Natural killer cell (primary cell): Measurements from ENCODE around the gene KRTAP21-2. TPM values are rescaled to one million over a fixed set of nuclear protein-coding genes. Genes with fewer than 3 reads are reported as not detected.

Experiments
- ATAC-seq, 3 donors: fragments of 150-1000 bp in 2 of 3; fragments of 200-7000 bp in 1 of 3; cut with Tn5 transposase; 1 replicate in 1 of 3; 2 replicates in 2 of 3; pipeline ENCODE4 v1.10.0; 2021; ENCODE audit warnings: mild to moderate bottlenecking in 2 of 3, moderate library complexity in 2 of 3
- DNase-seq, 2 donors: peaks; one replicate each; pipeline versions ENCODE4 v3.0.0 to v3.0.0-alpha.2; 2013 to 2021; ENCODE audit warnings: mixed read lengths in 1 of 2
- H3K27ac ChIP-seq: one replicate; pipeline ENCODE4 v1.5.1; 2013; ENCODE audit warnings: mild to moderate bottlenecking, low read length
- H3K27me3 ChIP-seq: one replicate; pipeline ENCODE4 v1.6.1; 2013; ENCODE audit warnings: low read length; ENCODE audit not compliant: control insufficient read depth, insufficient read depth
- H3K36me3 ChIP-seq: one replicate; pipeline ENCODE4 v1.6.1; 2013; ENCODE audit warnings: low read length; ENCODE audit not compliant: control insufficient read depth, insufficient read depth
- H3K4me1 ChIP-seq: one replicate; pipeline ENCODE4 v1.6.1; 2013; ENCODE audit warnings: low read length; ENCODE audit not compliant: control insufficient read depth, insufficient read depth
- H3K4me3 ChIP-seq: one replicate; pipeline ENCODE4 v1.5.1; 2013; ENCODE audit warnings: low read length
- H3K9me3 ChIP-seq: one replicate; pipeline ENCODE4 v1.6.1; 2013; ENCODE audit warnings: low read length; ENCODE audit not compliant: control insufficient read depth, insufficient read depth
- H3K27ac Mint-ChIP-seq, 2 donors: one replicate each; pipeline ENCODE4 v1.8.0; 2022; ENCODE audit warnings: mild to moderate bottlenecking in 2 of 2, mixed read lengths in 2 of 2, moderate library complexity in 1 of 2
- H3K27me3 Mint-ChIP-seq, 2 donors: one replicate each; pipeline ENCODE4 v1.8.0; 2022; ENCODE audit warnings: low read depth in 2 of 2, mixed read lengths in 2 of 2
- H3K36me3 Mint-ChIP-seq: one replicate; pipeline ENCODE4 v1.8.0; 2022; ENCODE audit warnings: mixed read lengths
- H3K4me1 Mint-ChIP-seq, 2 donors: one replicate each; pipeline ENCODE4 v1.8.0; 2022; ENCODE audit warnings: mixed read lengths in 2 of 2
- H3K4me3 Mint-ChIP-seq: one replicate; pipeline ENCODE4 v1.8.0; 2022; ENCODE audit warnings: mild to moderate bottlenecking, moderate library complexity, mixed read lengths
- H3K9me3 Mint-ChIP-seq, 2 donors: one replicate each; pipeline ENCODE4 v1.8.0; 2022; ENCODE audit warnings: mixed read lengths in 2 of 2
- CTCF ChIP-seq: fragments of 200-600 bp; IDR thresholded peaks from one replicate; pipeline ENCODE4 v1.8.0; 2022; ENCODE audit warnings: antibody characterized with exemption
- WGBS: methylation state at CpG from one replicate; pipeline ENCODE4 v1.1.7; 2013; ENCODE audit warnings: missing lambda C conversion rate; ENCODE audit not compliant: insufficient coverage; 5-methylcytosine and 5-hydroxymethylcytosine counted together
- intact Hi-C: fragments of 100-400 bp; cut with micrococcal nuclease; formaldehyde crosslinking; loops from one replicate; pipeline ENCODE4 v1.14.2; 2022
- total RNA-seq, 4 donors: library from RNA; stranded (reverse); fragments of 120-200 nt in 1 of 4; gene quantifications; one replicate each; pipeline versions ENCODE4 v1.2.3 to v1.2.4, GENCODE V29; 2013 to 2022

KRTAP21-2 gene
- total RNA-seq, 3 donors from 2014 or later (not counting 1 experiment from before 2014, with no cell fraction given) = not detected

- H3K9me3 Mint-ChIP-seq = peaks cover 9 to 14% of the 10 kb centered on the region in 2 donors
- no peak for DNase-seq
- no peaks in the 10 kb centered on the region for H3K4me1 Mint-ChIP-seq
- H3K4me3 Mint-ChIP-seq = no peak within 1 kb of the TSS
- WGBS = 71% methylated on average over 2 of the region's 3 CpGs
- no peaks in the 10 kb centered on the region for H3K4me1 ChIP-seq
- intact Hi-C loops = no loop called here
- no peaks in the 10 kb centered on the region for H3K36me3 ChIP-seq
- H3K27ac ChIP-seq = no peak within 1 kb of the TSS
- ATAC-seq = no peak
- no peaks in the 10 kb centered on the region for H3K27me3 ChIP-seq
- H3K27ac Mint-ChIP-seq = no peak within 1 kb of the TSS
- no peak within 1 kb of the TSS for H3K4me3 ChIP-seq
- TF ChIP-seq CTCF = no peak
- no peaks in the 10 kb centered on the region for H3K27me3 Mint-ChIP-seq
- H3K36me3 Mint-ChIP-seq = no peaks in the 10 kb centered on the region
- no peaks in the 10 kb centered on the region for H3K9me3 ChIP-seq
Observed at GRCh38 chr21:30718239-30718909, 28.7 kb downstream of the KRTAP21-2 start, which contains the start of gene KRTAP21-3. KRTAP21-3 (minus strand) TSS chr21:30718777; CDS start chr21:30718759, 18 bp downstream.

- DNase-seq (no peak), ATAC-seq (no peak)
- H3K27ac ChIP-seq = no peak overlapping the region
- no CpG with 5 or more reads among the region's 2 CpGs for WGBS
- no peaks in the 10 kb centered on the region for H3K27me3 Mint-ChIP-seq
- no peaks in the 10 kb centered on the region for H3K36me3 ChIP-seq
- no peak for TF ChIP-seq CTCF
- no peaks in the 10 kb centered on the region for H3K36me3 Mint-ChIP-seq
- H3K27me3 ChIP-seq = no peaks in the 10 kb centered on the region
- intact Hi-C loops = no loop called here
- no peak overlapping the region for H3K4me3 Mint-ChIP-seq
- no peak overlapping the region for H3K4me3 ChIP-seq
- no peaks in the 10 kb centered on the region for H3K4me1 ChIP-seq
- H3K9me3 Mint-ChIP-seq = peaks cover 7 to 12% of the 10 kb centered on the region in 2 donors
- H3K9me3 ChIP-seq = no peaks in the 10 kb centered on the region
- no peaks in the 10 kb centered on the region for H3K4me1 Mint-ChIP-seq
- no peak overlapping the region for H3K27ac Mint-ChIP-seq
Observed at GRCh38 chr21:30717105-30717504, 30.0 kb downstream of the KRTAP21-2 start.

GRCh38 chr21:30714946-30715345, 32.1 kb downstream of the KRTAP21-2 start:
- Mint-ChIP-seq H3K27me3 (no peaks in the 10 kb centered on the region), H3K27ac (no peak overlapping the region), H3K36me3 (no peaks in the 10 kb centered on the region), H3K4me3 (no peak overlapping the region), H3K9me3 (peaks cover 11 to 15% of the 10 kb centered on the region in 2 donors), H3K4me1 (no peaks in the 10 kb centered on the region)
- no peak overlapping the region for H3K27ac ChIP-seq
- H3K9me3 ChIP-seq = no peaks in the 10 kb centered on the region
- no peak overlapping the region for H3K4me3 ChIP-seq
- H3K4me1 ChIP-seq = no peaks in the 10 kb centered on the region
- no peak for TF ChIP-seq CTCF
- 100% methylated on average over 2 of the region's 2 CpGs for WGBS
- no peaks in the 10 kb centered on the region for H3K27me3 ChIP-seq
- ATAC-seq = no peak
- H3K36me3 ChIP-seq = no peaks in the 10 kb centered on the region
- DNase-seq = no peak
- intact Hi-C loops = no loop called here

GRCh38 chr21:30714456-30714855, 32.6 kb downstream of the KRTAP21-2 start:
- Histone ChIP-seq H3K27me3 (no peaks in the 10 kb centered on the region), H3K4me1 (no peaks in the 10 kb centered on the region), H3K9me3 (no peaks in the 10 kb centered on the region), H3K27ac (no peak overlapping the region), H3K36me3 (no peaks in the 10 kb centered on the region), H3K4me3 (no peak overlapping the region)
- Mint-ChIP-seq H3K36me3 (no peaks in the 10 kb centered on the region), H3K27ac (no peak overlapping the region), H3K4me3 (no peak overlapping the region), H3K4me1 (no peaks in the 10 kb centered on the region), H3K27me3 (no peaks in the 10 kb centered on the region), H3K9me3 (peaks cover 13 to 15% of the 10 kb centered on the region in 2 donors)
- ATAC-seq (no peak), DNase-seq (no peak)
- WGBS = 90% methylated on average over 3 of the region's 3 CpGs
- TF ChIP-seq CTCF = no peak
- intact Hi-C loops = no loop called here
